GM19467 (cell line): ENCODE results near the gene C1QL3.

Experiments used
- ATAC-seq: cut with Tn5 transposase; IDR thresholded peaks from one replicate; pipeline ENCODE4 v1.9.1; 2021; ENCODE audit warnings: mild to moderate bottlenecking, moderate library complexity; ENCODE audit not compliant: unreplicated experiment

C1QL3 gene

GRCh38 chr10:16497911-16498310, 23.8 kb downstream of the C1QL3 start:
- ATAC-seq: no peak

GRCh38 chr10:16493884-16494536, 27.7 kb downstream of the C1QL3 start:
- ATAC-seq: no peak

- ATAC-seq: no peak
Measured at GRCh38 chr10:16491933-16492332, 29.7 kb downstream of the C1QL3 start.

- ATAC-seq: no peak
Measured at GRCh38 chr10:16490511-16490910, 31.2 kb downstream of the C1QL3 start.

GRCh38 chr10:16483241-16483917, 38.3 kb downstream of the C1QL3 start:
- no peak for ATAC-seq

GRCh38 chr10:16481052-16481728, 40.5 kb downstream of the C1QL3 start:
- no peak for ATAC-seq

- no peak for ATAC-seq
Measured at GRCh38 chr10:16478801-16479200, 42.9 kb downstream of the C1QL3 start.

GRCh38 chr10:16477757-16478156, 43.9 kb downstream of the C1QL3 start:
- no peak for ATAC-seq

- no peak for ATAC-seq
Measured at GRCh38 chr10:16472828-16473227, 48.9 kb downstream of the C1QL3 start.

GRCh38 chr10:16470747-16471146, 50.9 kb downstream of the C1QL3 start:
- ATAC-seq: no peak

- ATAC-seq: no peak
Measured at GRCh38 chr10:16466001-16466400, 55.7 kb downstream of the C1QL3 start.
